OCI-M1 (cell line): Measurements from ENCODE around the gene KCNIP1.

Experiments
- DNase-seq: peaks from one replicate; lab custom pipeline; 2025; lab: John Stamatoyannopoulos, UW

Gene KCNIP1

GRCh38 chr5:170720179-170720578, 216.4 kb downstream of the KCNIP1 start:
- DNase-seq: no peak

GRCh38 chr5:170720984-170721383, 217.2 kb downstream of the KCNIP1 start:
- no peak for DNase-seq

- DNase-seq: no peak
Observed at GRCh38 chr5:170721681-170722080, 217.9 kb downstream of the KCNIP1 start.

- DNase-seq: no peak
Observed at GRCh38 chr5:170722316-170722715, 218.5 kb downstream of the KCNIP1 start.

GRCh38 chr5:170731052-170731451, 227.2 kb downstream of the KCNIP1 start:
- DNase-seq: no peak

GRCh38 chr5:170732685-170733084, 228.9 kb downstream of the KCNIP1 start:
- no peak for DNase-seq

GRCh38 chr5:170736966-170737365, 233.1 kb downstream of the KCNIP1 start:
- DNase-seq: no peak

GRCh38 chr5:170737591-170737990, 233.8 kb downstream of the KCNIP1 start:
- DNase-seq: no peak

- no peak for DNase-seq
Observed at GRCh38 chr5:170738840-170739239, 235.0 kb downstream of the KCNIP1 start.

- DNase-seq: no peak
Observed at GRCh38 chr5:170739446-170739845, 235.6 kb downstream of the KCNIP1 start.

- no peak for DNase-seq
Observed at GRCh38 chr5:170740551-170741205, 236.9 kb downstream of the KCNIP1 start.

GRCh38 chr5:170741801-170742200, 238.0 kb downstream of the KCNIP1 start:
- no peak for DNase-seq

- DNase-seq: no peak
Observed at GRCh38 chr5:170743876-170744212, 240.0 kb downstream of the KCNIP1 start.

- DNase-seq: no peak
Observed at GRCh38 chr5:170745481-170746071, 241.8 kb downstream of the KCNIP1 start.

- DNase-seq: no peak
Observed at GRCh38 chr5:170746075-170746960, 242.5 kb downstream of the KCNIP1 start.

GRCh38 chr5:170746961-170747340, 243.1 kb downstream of the KCNIP1 start:
- no peak for DNase-seq

- no peak for DNase-seq
Observed at GRCh38 chr5:170747357-170747756, 243.5 kb downstream of the KCNIP1 start.

- DNase-seq: no peak
Observed at GRCh38 chr5:170747851-170748250, 244.0 kb downstream of the KCNIP1 start.

GRCh38 chr5:170748951-170749471, 245.2 kb downstream of the KCNIP1 start:
- DNase-seq: no peak

- no peak for DNase-seq
Observed at GRCh38 chr5:170749911-170750431, 246.2 kb downstream of the KCNIP1 start.

- DNase-seq: no peak
Observed at GRCh38 chr5:170750791-170751190, 247.0 kb downstream of the KCNIP1 start.

- no peak for DNase-seq
Observed at GRCh38 chr5:170751631-170752030, 247.8 kb downstream of the KCNIP1 start.
